Endothelial cell of umbilical vein (primary cell): ENCODE results near the gene MTA1. TPM values are rescaled to one million over a fixed set of nuclear protein-coding genes. Genes with fewer than 3 reads are reported as not detected.

Source experiments
- BruUV-seq: library from RNA; stranded (reverse); fragments of 400-500 nt; replicated peaks from 2 replicates; lab custom pipeline; 2021; lab: Mats Ljungman, UMichigan
- CTCF ChIA-PET: fragments of 300-600, 350-600 bp; sonication (Branson Sonifier 250); formaldehyde crosslinking; loops from one replicate; lab custom pipeline; 2021; ENCODE audit warnings: antibody characterized with exemption, inconsistent platforms; lab: Charles Lee
- POLR2A ChIA-PET: fragments of 300-600, 350-600 bp; sonication (Branson Sonifier 250); formaldehyde crosslinking; loops from one replicate; lab custom pipeline; 2021; ENCODE audit warnings: antibody characterized with exemption, inconsistent platforms; lab: Charles Lee
- DNase-seq: peaks from one replicate; pipeline ENCODE4 v3.0.0-alpha.2; 2011; ENCODE audit warnings: low read depth, low spot score
- FAIRE-seq: peaks from 2 replicates; lab custom pipeline; 2011; peaks lifted over from hg19 to GRCh38; lab: Jason Lieb, UNC
- H2AFZ ChIP-seq: 2 replicates; pipeline ENCODE4 v1.6.0; 2012; ENCODE audit warnings: low read depth, low read length, control low read depth, inconsistent platforms
- H3K27ac ChIP-seq: 2 replicates; pipeline ENCODE4 v1.5.1; 2011; ENCODE audit warnings: low read depth, mild to moderate bottlenecking, control low read depth, low read length, moderate library complexity; ENCODE audit not compliant: insufficient read depth
- H3K27me3 ChIP-seq, 2 experiments: 2 replicates each; pipeline versions ENCODE4 v1.6.0 to v1.6.1; 2011; ENCODE audit warnings: low read length in 2 of 2, mixed read lengths in 1 of 2; ENCODE audit not compliant: control insufficient read depth in 2 of 2, insufficient read depth in 2 of 2
- H3K36me3 ChIP-seq, 2 experiments: 2 replicates in 1 of 2; 3 replicates in 1 of 2; pipeline ENCODE4 v1.5.1; 2011; ENCODE audit warnings: low read length in 2 of 2, mild to moderate bottlenecking in 1 of 2, moderate library complexity in 1 of 2; ENCODE audit not compliant: control insufficient read depth in 2 of 2, insufficient read depth in 2 of 2; ENCODE audit errors: extremely low read depth in 1 of 2
- H3K4me1 ChIP-seq: 3 replicates; pipeline ENCODE4 v1.5.1; 2011; ENCODE audit warnings: mild to moderate bottlenecking, low read length; ENCODE audit not compliant: control insufficient read depth, insufficient read depth; ENCODE audit errors: extremely low read depth
- H3K4me2 ChIP-seq: 2 replicates; pipeline ENCODE4 v1.6.1; 2011; ENCODE audit warnings: low read length, control low read depth, mixed read lengths; ENCODE audit not compliant: insufficient read depth
- H3K4me3 ChIP-seq, 3 experiments: fragments of 200-600 bp in 1 of 3; sonication (generic), shearing (Covaris generic) in 1 of 3; replicated peaks in 1 of 3; 2 replicates each; pipeline ENCODE4 v1.5.1; 2011 to 2016; ENCODE audit warnings: control low read depth in 3 of 3, low read length in 3 of 3, mild to moderate bottlenecking in 2 of 3, inconsistent platforms in 1 of 3, low read depth in 1 of 3, moderate library complexity in 1 of 3; ENCODE audit not compliant: insufficient read depth in 1 of 3
- H3K79me2 ChIP-seq: 2 replicates; pipeline ENCODE4 v1.6.0; 2012; ENCODE audit warnings: low read length, inconsistent platforms; ENCODE audit not compliant: control insufficient read depth, insufficient read depth
- H3K9ac ChIP-seq: replicated peaks from 2 replicates; pipeline ENCODE3; 2011; ENCODE audit warnings: low read length, control low read depth; ENCODE audit not compliant: insufficient read depth; ENCODE audit errors: extremely low read depth
- H3K9me1 ChIP-seq: replicated peaks from 3 replicates; pipeline ENCODE4 v1.6.0; 2011; ENCODE audit warnings: mild to moderate bottlenecking, low read length; ENCODE audit not compliant: control insufficient read depth, insufficient read depth; ENCODE audit errors: extremely low read depth
- H3K9me3 ChIP-seq: replicated peaks from 2 replicates; pipeline ENCODE4 v1.5.1; 2012; ENCODE audit warnings: low read length, inconsistent platforms; ENCODE audit not compliant: control insufficient read depth, insufficient read depth
- H4K20me1 ChIP-seq: replicated peaks from 2 replicates; pipeline ENCODE3; 2011; ENCODE audit warnings: mild to moderate bottlenecking, low read length; ENCODE audit not compliant: control insufficient read depth, insufficient read depth; ENCODE audit errors: extremely low read depth
- CTCF ChIP-seq, 2 donors: IDR thresholded peaks; 1 replicate in 1 of 2; 2 replicates in 1 of 2; pipeline ENCODE4 v1.5.1; 2011; ENCODE audit warnings: low read length in 2 of 2, mild to moderate bottlenecking in 2 of 2, moderate library complexity in 2 of 2, control low read depth in 1 of 2, inconsistent platforms in 1 of 2, low read depth in 1 of 2; ENCODE audit not compliant: insufficient read depth in 1 of 2; ENCODE audit errors: extremely low read depth in 1 of 2
- EZH2 ChIP-seq: IDR thresholded peaks from 2 replicates; pipeline ENCODE4 v1.6.1; 2012; ENCODE audit warnings: borderline replicate concordance, low read depth, mild to moderate bottlenecking, moderate library complexity, low read length, inconsistent platforms; ENCODE audit not compliant: severe bottlenecking
- FOS ChIP-seq: IDR thresholded peaks from 2 replicates; pipeline ENCODE4 v1.6.1; 2011; ENCODE audit warnings: mild to moderate bottlenecking, low read length, moderate library complexity, borderline replicate concordance; ENCODE audit not compliant: insufficient read depth
- GATA2 ChIP-seq: IDR thresholded peaks from 2 replicates; pipeline ENCODE4 v1.7.0; 2011; ENCODE audit warnings: low read depth, mild to moderate bottlenecking, moderate library complexity, mixed read lengths, low read length; ENCODE audit not compliant: insufficient read length, insufficient read depth
- JUN ChIP-seq: IDR thresholded peaks from 2 replicates; pipeline ENCODE4 v1.6.1; 2011; ENCODE audit warnings: borderline replicate concordance, low read depth; ENCODE audit not compliant: insufficient read length, insufficient read depth
- MAX ChIP-seq: IDR thresholded peaks from 2 replicates; pipeline ENCODE4 v1.6.1; 2011; ENCODE audit not compliant: insufficient read depth, insufficient read length
- MYC ChIP-seq: IDR thresholded peaks from one replicate; pipeline ENCODE4 v1.6.1; 2011; ENCODE audit warnings: mild to moderate bottlenecking, low read depth, low read length
- POLR2A ChIP-seq: IDR thresholded peaks from 2 replicates; pipeline ENCODE4 v1.6.1; 2012; ENCODE audit warnings: low read depth, mild to moderate bottlenecking, control low read depth, low read length
- POLR2AphosphoS5 ChIP-seq: IDR thresholded peaks from 2 replicates; pipeline ENCODE4 v1.6.1; 2012; ENCODE audit warnings: low read depth, mild to moderate bottlenecking, control low read depth, low read length, moderate library complexity; ENCODE audit not compliant: insufficient read depth
- dilution Hi-C: fragments of 300-500 bp; cut with MboI; formaldehyde crosslinking; loops from one replicate; pipeline ENCODE4 v1.15.0; 2019; ENCODE audit warnings: low sequenced_read_pairs; ENCODE audit not compliant: extremely low pct_ligation_motif_present
- intact Hi-C: fragments of 100-400 bp; cut with micrococcal nuclease; formaldehyde crosslinking; loops from one replicate; pipeline ENCODE4 v1.10.0; 2022
- polyA plus RNA-seq, 4 experiments: library from polyadenylated mRNA; depleted of rRNA in 3 of 4; stranded (reverse) in 3 of 4; unstranded in 1 of 4; fragments of >200 nt; gene quantifications; 2 replicates each; pipeline versions ENCODE4 v1.2.1 to v1.2.3, GENCODE V29; 2011 to 2012; ENCODE audit warnings: missing spikeins in 1 of 4
- total RNA-seq: library from RNA; stranded (reverse); gene quantifications from 2 replicates; pipeline ENCODE4 v1.2.3, GENCODE V29; 2021

The MTA1 gene
- total and polyA plus RNA-seq, 2 donors (not counting 3 experiments of a cell fraction or from before 2014, with no cell fraction given) = 85.2 to 167 TPM

GRCh38 chr14:105409364-105409763, 10.3 kb upstream of the MTA1 start:
- H3K4me2 ChIP-seq = no peak overlapping the region
- no peaks in the 10 kb centered on the region for H3K9me3 ChIP-seq
- BruUV-seq = no TSS peak
- CTCF ChIA-PET = interaction anchor here (0.7 to 1.8 kb wide), 4 partner anchors 32 to 112 kb away, joined by 3 to 6 read pairs (median 4); no protein-coding TSS in a partner anchor
- H3K4me3 ChIP-seq = no peak overlapping the region
- no peaks in the 10 kb centered on the region for H3K9me1 ChIP-seq
- intact Hi-C loops = no loop called here
- no peaks in the 10 kb centered on the region for H3K36me3 ChIP-seq
- dilution Hi-C loops = no loop called here
- H3K27ac ChIP-seq = no peak overlapping the region
- H4K20me1 ChIP-seq = no peaks in the 10 kb centered on the region
- H3K4me1 ChIP-seq = peaks cover under 1% of the 10 kb centered on the region
- FAIRE-seq = no peak
- H3K9ac ChIP-seq = no peak overlapping the region
- no peak overlapping the region for H2AFZ ChIP-seq
- no peak for TF ChIP-seq GATA2
- no peak for TF ChIP-seq JUN
- TF ChIP-seq POLR2A = no peak
- no peak for TF ChIP-seq MYC
- TF ChIP-seq POLR2AphosphoS5 = no peak
- no peak for TF ChIP-seq EZH2
- TF ChIP-seq CTCF (IDR thresholded peaks at IDR 0.05; ENCODE audit: extremely low read depth in 1 of 2, insufficient read depth in 1 of 2, low read depth in 1 of 2, low read length in 2 of 2) = no peak
- TF ChIP-seq MAX = no peak
- TF ChIP-seq FOS = no peak
- POLR2A ChIA-PET = no interaction called here
- DNase-seq = no peak
- H3K27me3 ChIP-seq = peaks cover 6% of the 10 kb centered on the region in 2 experiments
- no peaks in the 10 kb centered on the region for H3K79me2 ChIP-seq
